ENCODE measurements around the gene MSANTD7.

Gene MSANTD7

GRCh38 chr10:14880229-14880628 is 42.1 kb downstream of the MSANTD7 start:
- DNase-seq (ENCODE audit: low read depth) = no peak

- DNase-seq (ENCODE audit: low read depth) = no peak
Observed at GRCh38 chr10:14884082-14884481, 46.0 kb downstream of the MSANTD7 start.

All from stimulated activated CD8-positive, alpha-beta memory T cell treated with anti-CD3 and anti-CD28 coated beads, Interleukin-12 subunit alpha, Interleukin-12 subunit beta, amount 100 ng/mL, for 4 hours (primary cell).